Gastroesophageal sphincter (tissue), 4 donors: ENCODE measurements around the gene STK16. TPM values are rescaled to one million over a fixed set of nuclear protein-coding genes. Genes with fewer than 3 reads are reported as not detected.

Source experiments
- ATAC-seq: fragments of 150-250 bp; one replicate; pipeline ENCODE4 v1.9.1; 2016; ENCODE audit warnings: mild to moderate bottlenecking, moderate library complexity
- H3K27ac ChIP-seq, 4 donors: fragments of 200-600 bp; sonication (generic) in 3 of 4; 1 replicate in 3 of 4; 2 replicates in 1 of 4; pipeline ENCODE4 v1.5.1; 2016 to 2019
- H3K27me3 ChIP-seq: fragments of 200-600 bp; sonication (generic); one replicate; pipeline ENCODE4 v1.5.1; 2019
- H3K36me3 ChIP-seq, 2 donors: fragments of 200-600 bp; sonication (generic); one replicate each; pipeline ENCODE4 v1.5.1; 2019; ENCODE audit warnings: control low read depth in 1 of 2
- H3K4me1 ChIP-seq, 3 donors: fragments of 200-600 bp; sonication (generic); 1 replicate in 2 of 3; 2 replicates in 1 of 3; pipeline ENCODE4 v1.5.1; 2016 to 2019; ENCODE audit warnings: control low read depth in 2 of 3
- H3K4me3 ChIP-seq, 2 donors: fragments of 200-600 bp; sonication (generic); one replicate each; pipeline ENCODE4 v1.5.1; 2019; ENCODE audit warnings: mild to moderate bottlenecking in 1 of 2, moderate library complexity in 1 of 2
- H3K9me3 ChIP-seq, 3 donors: fragments of 200-600 bp; sonication (generic); one replicate each; pipeline ENCODE4 v1.5.1; 2017 to 2019; ENCODE audit warnings: control low read depth in 2 of 3
- CTCF ChIP-seq, 4 experiments: fragments of 200-600 bp in 2 of 4; fragments of 450-650 bp in 2 of 4; sonication (generic) in 1 of 4; IDR thresholded peaks; one replicate each; pipeline ENCODE4 v1.5.1; 2017 to 2019; ENCODE audit warnings: antibody characterized with exemption in 4 of 4, mild to moderate bottlenecking in 2 of 4, moderate library complexity in 2 of 4
- EP300 ChIP-seq: sonication (generic); formaldehyde crosslinking; IDR thresholded peaks from one replicate; pipeline ENCODE4 v1.6.1; 2017; ENCODE audit warnings: antibody characterized with exemption, mild to moderate bottlenecking
- POLR2A ChIP-seq, 2 donors: fragments of 450-650 bp; IDR thresholded peaks; one replicate each; pipeline ENCODE4 v1.6.1; 2017; ENCODE audit warnings: antibody characterized with exemption in 2 of 2, mild to moderate bottlenecking in 2 of 2, moderate library complexity in 1 of 2
- POLR2AphosphoS5 ChIP-seq: sonication (generic); formaldehyde crosslinking; IDR thresholded peaks from one replicate; pipeline ENCODE4 v1.6.1; 2017; ENCODE audit warnings: antibody characterized with exemption
- WGBS, 2 donors: methylation state at CpG; one replicate each; pipeline ENCODE4 v1.1.5; 2018; ENCODE audit warnings: low coverage in 1 of 2; 5-methylcytosine and 5-hydroxymethylcytosine counted together
- total RNA-seq, 4 donors: library from RNA; depleted of rRNA; stranded (reverse); fragments of >200 nt; gene quantifications; one replicate each; pipeline ENCODE4 v1.1.0, GENCODE V29; 2016

The STK16 gene
- total RNA-seq, 4 donors from 2014 or later = 10.2 to 14.0 (median 11.6) TPM

- Histone ChIP-seq H3K27ac (peak overlapping the region; percentile 77 to 96 (median 96)), H3K9me3 (no peaks in the 10 kb centered on the region), H3K27me3 (no peaks in the 10 kb centered on the region), H3K4me3 (peak overlapping the region; percentile 67 to 78), H3K4me1 (peaks cover 0 to 40% (median 19%) of the 10 kb centered on the region in 3 donors), H3K36me3 (peaks cover 0 to 59% of the 10 kb centered on the region in 2 donors)
- TF ChIP-seq CTCF (IDR thresholded peaks at IDR 0.05) (no peak), EP300 (no peak), POLR2A (IDR thresholded peaks at IDR 0.05) (no peak), POLR2AphosphoS5 (no peak)
- no CpG with 5 or more reads among the region's 19 CpGs for whole genome bisulfite sequencing, 2 donors
- peak; percentile 14 for ATAC-seq
Measured at GRCh38 chr2:219228911-219229304, 16.4 kb upstream of the STK16 start.

DNA sequence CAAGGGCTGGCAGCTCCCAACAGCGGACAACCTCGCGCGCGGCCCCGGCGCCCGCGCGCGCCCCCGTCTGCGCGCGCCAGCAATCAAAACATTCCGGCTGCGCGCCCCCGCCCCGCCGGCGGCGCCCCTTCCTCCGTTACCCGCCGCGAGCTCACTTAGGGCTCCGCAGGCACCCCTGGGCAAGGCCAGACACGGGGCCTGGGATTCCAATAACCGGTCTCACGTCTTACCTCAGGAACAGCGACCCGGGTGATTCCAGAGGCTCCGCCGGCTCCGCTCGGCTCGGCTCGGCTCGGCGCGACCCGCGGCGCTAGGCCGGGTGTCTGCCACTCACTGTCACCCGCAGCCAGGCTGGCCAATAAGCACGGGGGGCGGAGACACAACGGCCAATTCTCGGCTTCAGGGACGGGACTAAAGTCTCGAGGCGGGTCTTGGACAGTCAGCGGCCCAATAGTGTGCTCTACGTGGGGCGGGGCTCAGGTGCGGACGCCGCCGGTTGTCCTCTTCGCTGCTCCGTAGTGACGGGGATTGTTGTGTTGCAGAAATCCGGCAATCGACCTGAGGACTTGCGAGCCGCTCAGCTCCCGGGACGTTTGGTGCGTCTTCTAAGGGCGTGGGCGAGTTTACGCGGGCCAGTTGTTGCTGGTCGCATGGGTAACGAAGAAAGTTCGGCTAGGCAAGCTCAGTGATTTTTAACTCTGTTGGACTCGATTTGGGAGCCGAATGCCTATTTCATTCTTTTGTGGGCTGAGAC lies 15.8 kb upstream of the STK16 start, which contains the start of the genes ANKZF1 and ATG9A:
Gene ANKZF1 (plus strand): TSS at position 502 of the 754 bp plus-strand sequence. CDS start 452 bp downstream, outside the sequence.
Gene ATG9A (minus strand): TSS at position 332 of the 754 bp plus-strand sequence. CDS start 1,612 bp downstream, outside the sequence.
- Histone ChIP-seq H3K27ac (peak within 1 kb of the TSS; percentile 77 to 96 (median 96)), H3K4me3 (peak within 1 kb of the TSS; percentile 67 to 78), H3K4me1 (peaks cover 0 to 40% (median 19%) of the 10 kb centered on the region in 3 donors), H3K36me3 (peaks cover 0 to 59% of the 10 kb centered on the region in 2 donors), H3K27me3 (no peaks in the 10 kb centered on the region), H3K9me3 (no peaks in the 10 kb centered on the region)
- 4% methylated on average over 11 of the region's 80 CpGs; no CpG with 5 or more reads in 1 of the 2 donors for WGBS, 2 donors
- TF ChIP-seq POLR2AphosphoS5 (peak; percentile 98), POLR2A (IDR thresholded peaks at IDR 0.05) (peak; percentile 69 to 81), CTCF (IDR thresholded peaks at IDR 0.05) (peak in 2 of 4 experiments; percentile 14 to 21), EP300 (no peak)
- peak; percentile 99 for ATAC-seq

GRCh38 chr2:219230059-219230540 lies 15.2 kb upstream of the STK16 start:
- Histone ChIP-seq H3K4me3 (peak overlapping the region; percentile 67 to 78), H3K36me3 (peaks cover 0 to 59% of the 10 kb centered on the region in 2 donors), H3K27me3 (no peaks in the 10 kb centered on the region), H3K4me1 (peaks cover 0 to 40% (median 19%) of the 10 kb centered on the region in 3 donors), H3K9me3 (no peaks in the 10 kb centered on the region), H3K27ac (peak overlapping the region; percentile 70 to 96 (median 96))
- ATAC-seq = peak; percentile 12
- WGBS, 2 donors = 0% methylated on average over 2 to 3 of the region's 24 CpGs
- no peak for TF ChIP-seq EP300
- no peak for TF ChIP-seq CTCF (IDR thresholded peaks at IDR 0.05)
- no peak for TF ChIP-seq POLR2A (IDR thresholded peaks at IDR 0.05)
- no peak for TF ChIP-seq POLR2AphosphoS5

DNA sequence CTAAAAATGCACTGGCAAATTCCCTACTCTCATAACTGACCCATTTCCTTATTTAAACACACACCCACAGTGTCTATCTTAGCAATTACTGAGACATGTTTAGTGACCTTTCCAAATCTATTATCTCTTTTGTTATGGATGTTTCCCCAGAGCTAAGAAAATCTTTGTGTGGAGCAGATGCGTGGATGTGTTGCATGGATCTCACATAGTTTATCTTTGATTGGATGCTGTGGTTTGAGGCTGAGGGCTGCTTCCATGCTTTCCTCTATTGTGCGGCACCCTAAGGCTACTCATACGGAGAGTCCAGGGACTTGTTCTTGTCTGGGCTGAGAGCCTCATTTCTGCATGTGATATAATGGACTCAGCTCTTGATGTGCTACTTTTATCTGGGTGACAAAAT lies 10.9 kb upstream of the STK16 start:
- Histone ChIP-seq H3K27me3 (no peaks in the 10 kb centered on the region), H3K4me1 (peaks cover 0 to 20% (median 6%) of the 10 kb centered on the region in 3 donors), H3K36me3 (peaks cover 0 to 78% of the 10 kb centered on the region in 2 donors), H3K4me3 (no peak overlapping the region), H3K27ac (no peak overlapping the region), H3K9me3 (no peaks in the 10 kb centered on the region)
- no peak for ATAC-seq
- TF ChIP-seq POLR2A (IDR thresholded peaks at IDR 0.05) = no peak
- WGBS, 2 donors = 76 to 79% methylated on average over 3 of the region's 3 CpGs

DNA sequence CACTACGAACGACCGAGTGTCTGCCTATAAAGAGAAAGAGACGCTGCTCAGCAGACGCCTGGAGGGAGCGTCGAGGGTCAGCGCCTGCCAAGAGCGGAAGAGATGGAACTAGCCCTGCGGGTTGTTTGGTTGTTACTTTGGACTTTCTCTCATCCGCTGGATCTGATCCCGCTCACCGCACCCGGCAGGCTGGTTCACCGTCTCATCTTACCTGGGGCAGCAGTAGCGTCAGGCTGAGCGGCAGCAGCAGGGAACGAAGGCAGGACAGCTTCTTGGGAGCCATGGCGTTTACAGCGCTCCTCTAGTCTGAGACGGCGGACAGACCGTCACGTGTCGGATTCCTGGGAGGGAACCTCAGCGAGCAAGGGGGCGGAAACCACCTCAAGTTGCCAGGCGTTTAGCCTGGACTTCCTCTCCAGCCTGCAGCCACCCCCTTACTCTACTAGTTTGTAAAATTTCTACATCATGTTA lies 2.0 kb upstream of the STK16 start:
- TF ChIP-seq POLR2AphosphoS5 (no peak), CTCF (IDR thresholded peaks at IDR 0.05) (no peak), POLR2A (IDR thresholded peaks at IDR 0.05) (no peak), EP300 (no peak)
- peak overlapping the region in 2 of 4 donors; percentile 7 to 33 for H3K27ac ChIP-seq
- ATAC-seq = no peak
- WGBS, 2 donors = 21 to 35% methylated on average over 7 to 14 of the region's 28 CpGs
- peaks cover 3 to 35% (median 8%) of the 10 kb centered on the region in 3 donors for H3K4me1 ChIP-seq
- peak overlapping the region in 1 of 2 donors; percentile 36 for H3K4me3 ChIP-seq
- no peaks in the 10 kb centered on the region for H3K27me3 ChIP-seq
- H3K36me3 ChIP-seq = peaks cover 0 to 32% of the 10 kb centered on the region in 2 donors
- H3K9me3 ChIP-seq = no peaks in the 10 kb centered on the region
